ENCODE data around the gene FAM114A1.

DNA sequence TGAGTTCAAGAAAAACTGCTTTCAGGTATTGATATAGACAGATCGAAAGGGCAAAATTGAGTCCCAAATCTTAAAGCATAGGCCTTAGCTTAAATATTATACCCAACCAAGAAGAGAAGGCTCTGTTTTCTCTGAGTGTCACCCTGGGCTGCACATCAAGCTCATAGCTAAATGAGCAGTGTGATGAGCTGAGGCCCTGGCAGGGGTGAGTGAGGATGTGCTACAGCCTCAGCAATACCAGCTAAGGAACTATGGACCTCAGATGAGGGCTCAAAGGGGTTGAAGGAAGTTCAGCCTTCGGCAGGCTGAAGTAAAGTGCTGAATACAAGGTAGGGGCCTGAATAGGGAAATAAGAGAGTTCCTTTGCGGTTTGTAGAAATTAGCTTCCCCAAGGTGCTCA is 79.3 kb downstream of the FAM114A1 start:
- TF ChIP-seq, protein P1, sequence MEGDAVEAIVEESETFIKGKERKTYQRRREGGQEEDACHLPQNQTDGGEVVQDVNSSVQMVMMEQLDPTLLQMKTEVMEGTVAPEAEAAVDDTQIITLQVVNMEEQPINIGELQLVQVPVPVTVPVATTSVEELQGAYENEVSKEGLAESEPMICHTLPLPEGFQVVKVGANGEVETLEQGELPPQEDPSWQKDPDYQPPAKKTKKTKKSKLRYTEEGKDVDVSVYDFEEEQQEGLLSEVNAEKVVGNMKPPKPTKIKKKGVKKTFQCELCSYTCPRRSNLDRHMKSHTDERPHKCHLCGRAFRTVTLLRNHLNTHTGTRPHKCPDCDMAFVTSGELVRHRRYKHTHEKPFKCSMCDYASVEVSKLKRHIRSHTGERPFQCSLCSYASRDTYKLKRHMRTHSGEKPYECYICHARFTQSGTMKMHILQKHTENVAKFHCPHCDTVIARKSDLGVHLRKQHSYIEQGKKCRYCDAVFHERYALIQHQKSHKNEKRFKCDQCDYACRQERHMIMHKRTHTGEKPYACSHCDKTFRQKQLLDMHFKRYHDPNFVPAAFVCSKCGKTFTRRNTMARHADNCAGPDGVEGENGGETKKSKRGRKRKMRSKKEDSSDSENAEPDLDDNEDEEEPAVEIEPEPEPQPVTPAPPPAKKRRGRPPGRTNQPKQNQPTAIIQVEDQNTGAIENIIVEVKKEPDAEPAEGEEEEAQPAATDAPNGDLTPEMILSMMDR (IDR thresholded peaks at IDR 0.05), result no peak
- no peak for TF ChIP-seq ZFX (IDR thresholded peaks at IDR 0.05; ENCODE audit: borderline replicate concordance)
